GM12865 (cell line): Measurements from ENCODE around the gene SHLD3.
"Not testable (repeated sequence)": the region's sequence is repeated elsewhere in the genome, so short reads cannot be mapped to it uniquely, and the experiment has no call there.

Experiments
- DNase-seq: peaks from one replicate; pipeline ENCODE4 v3.0.0; 2010; ENCODE audit warnings: low read depth
- H3K4me3 ChIP-seq: 2 replicates; pipeline ENCODE4 v1.5.1; 2011; ENCODE audit warnings: mild to moderate bottlenecking, low read depth, low read length, control low read depth
- CTCF ChIP-seq: IDR thresholded peaks from 2 replicates; pipeline ENCODE4 v1.5.1; 2011; ENCODE audit warnings: low read length, control low read depth, low read depth, inconsistent platforms; ENCODE audit not compliant: insufficient read depth; ENCODE audit errors: missing control alignments

The SHLD3 gene, protein sequence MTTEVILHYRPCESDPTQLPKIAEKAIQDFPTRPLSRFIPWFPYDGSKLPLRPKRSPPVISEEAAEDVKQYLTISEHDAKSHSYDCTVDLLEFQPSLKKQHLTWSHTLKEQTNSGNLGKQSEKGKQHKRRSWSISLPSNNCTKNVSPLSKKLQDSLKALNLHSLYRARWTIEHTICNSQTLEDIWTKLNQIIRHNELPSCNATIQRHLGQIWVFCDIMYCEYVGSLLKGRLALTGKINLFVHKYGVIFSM

DNA sequence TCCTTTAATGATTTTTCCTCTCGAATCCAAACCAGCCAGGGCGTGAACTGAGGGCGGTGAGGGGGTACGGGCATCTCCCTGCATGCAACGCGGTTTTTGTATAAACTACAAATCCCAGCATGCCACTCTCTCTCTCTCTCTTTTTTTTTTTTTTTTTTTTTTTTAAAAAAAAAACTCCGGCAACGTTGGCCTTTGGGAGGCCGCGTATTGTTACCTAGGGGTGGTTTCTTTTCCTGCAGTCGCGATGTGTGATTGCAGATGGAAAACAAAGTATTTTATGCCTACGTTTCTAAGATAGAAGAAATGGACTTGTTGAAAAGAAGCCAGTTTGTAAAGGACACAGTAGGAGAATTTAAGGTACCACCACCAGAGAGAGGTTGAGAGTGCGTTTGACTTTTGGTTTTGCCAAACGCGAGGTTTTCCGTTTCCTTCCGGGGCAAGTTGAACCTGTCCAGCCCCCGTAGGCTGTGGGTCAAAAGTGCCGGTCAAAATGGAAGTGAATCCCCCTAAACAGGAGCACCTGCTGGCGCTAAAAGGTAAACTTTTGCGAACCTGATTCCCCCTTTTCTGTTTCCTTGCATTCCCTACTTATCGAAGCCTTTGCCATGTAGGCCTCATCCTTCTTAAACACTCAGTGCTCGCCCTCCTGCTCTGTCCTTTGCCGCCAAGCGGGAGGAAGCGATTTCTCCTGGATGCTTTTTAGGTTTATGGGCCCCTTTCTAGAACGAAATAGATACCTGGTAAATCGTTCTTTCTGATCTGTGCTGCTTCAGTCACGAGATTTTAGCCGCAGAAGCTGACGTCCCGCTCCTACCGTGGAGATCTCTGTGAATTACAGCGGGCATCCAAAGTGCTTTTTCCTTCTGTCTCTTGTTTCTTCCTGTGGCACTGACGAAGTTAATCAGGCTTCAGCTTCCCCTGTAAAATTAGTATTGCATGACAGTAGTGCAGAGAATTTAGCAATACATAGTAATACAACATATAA is at the start of gene SHLD3, which contains the start of gene TRAPPC13:
SHLD3 (plus strand) TSS at position 457 of the 985 bp plus-strand sequence. CDS start 4,561 bp downstream, outside the sequence.
TRAPPC13 (plus strand) TSS at position 457 of the 985 bp plus-strand sequence; CDS start at position 491, 34 bp downstream.
- H3K4me3 ChIP-seq = peak within 1 kb of the TSS; percentile 97
- TF ChIP-seq CTCF = peak; percentile 4
- peak; percentile 93 for DNase-seq

DNA sequence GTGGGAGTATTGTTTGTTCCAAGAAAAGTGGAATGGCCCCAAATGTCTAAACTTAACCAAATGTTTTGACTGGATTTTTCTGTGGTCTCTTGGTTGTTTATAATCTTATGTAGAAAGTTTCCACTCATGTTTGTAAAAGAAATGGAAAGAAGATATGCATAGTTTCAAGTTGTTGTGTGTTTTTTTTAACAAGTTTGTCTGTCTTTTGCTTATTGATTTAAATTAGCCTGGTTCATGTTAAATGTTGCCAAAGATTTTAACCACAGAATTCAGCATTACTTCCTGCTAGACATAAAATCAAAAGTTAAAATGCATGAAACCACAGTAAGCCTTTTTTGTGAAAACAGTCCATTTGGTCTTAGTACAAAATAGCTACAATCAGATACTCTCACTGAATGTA is 47.7 kb upstream of the SHLD3 start:
- no peak for TF ChIP-seq CTCF
- H3K4me3 ChIP-seq = no peak overlapping the region
- no peak for DNase-seq

DNA sequence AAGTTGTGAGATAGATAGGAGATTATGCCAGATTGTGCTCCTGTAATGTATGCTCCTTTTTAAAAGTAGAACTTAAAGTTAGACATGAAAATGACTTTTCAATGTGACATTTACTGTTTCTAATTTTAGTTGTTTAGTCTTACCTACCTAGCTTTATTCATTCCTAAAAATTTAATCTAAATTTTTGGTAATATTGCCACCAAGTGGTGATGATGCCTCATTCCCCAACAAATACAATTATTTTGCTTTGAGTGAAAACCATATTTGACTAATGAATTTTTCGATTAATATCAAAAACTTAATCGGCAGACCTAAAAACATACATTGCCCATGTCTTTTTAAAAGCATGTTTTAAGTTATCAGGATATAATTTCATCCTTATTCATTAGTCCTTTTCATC is 36.1 kb upstream of the SHLD3 start:
- no peak overlapping the region for H3K4me3 ChIP-seq
- TF ChIP-seq CTCF = no peak
- no peak for DNase-seq

GRCh38 chr5:65601761-65602160 is 23.1 kb upstream of the SHLD3 start:
- H3K4me3 ChIP-seq, DNase-seq: not testable (repeated sequence)

DNA sequence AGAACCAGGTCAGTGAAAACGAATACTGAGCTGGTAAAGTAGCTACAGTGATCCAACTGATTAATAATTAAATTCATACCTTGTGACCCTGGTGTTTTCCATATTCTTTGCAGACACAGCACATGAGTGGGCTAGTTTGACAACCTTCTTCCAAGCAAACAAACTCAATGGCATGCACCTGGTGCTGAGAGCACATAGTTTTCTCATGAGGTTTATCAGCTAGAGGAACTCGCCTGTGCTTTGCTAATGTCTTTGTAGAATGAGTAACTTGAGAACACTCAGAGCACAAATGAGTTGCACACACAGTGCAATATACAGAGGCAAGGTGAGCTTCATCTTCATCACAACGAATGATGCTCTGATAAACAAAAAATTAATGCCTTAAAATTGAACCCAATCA is 13.3 kb upstream of the SHLD3 start:
- no peak for TF ChIP-seq CTCF
- no peak for DNase-seq
- H3K4me3 ChIP-seq = no peak overlapping the region

- H3K4me3 ChIP-seq = no peak overlapping the region
- no peak for DNase-seq
- TF ChIP-seq CTCF = no peak
Observed at GRCh38 chr5:65612298-65612907, 12.4 kb upstream of the SHLD3 start.

GRCh38 chr5:65620021-65620420 is 4.8 kb upstream of the SHLD3 start:
- H3K4me3 ChIP-seq = no peak overlapping the region
- no peak for DNase-seq
- TF ChIP-seq CTCF = no peak

DNA sequence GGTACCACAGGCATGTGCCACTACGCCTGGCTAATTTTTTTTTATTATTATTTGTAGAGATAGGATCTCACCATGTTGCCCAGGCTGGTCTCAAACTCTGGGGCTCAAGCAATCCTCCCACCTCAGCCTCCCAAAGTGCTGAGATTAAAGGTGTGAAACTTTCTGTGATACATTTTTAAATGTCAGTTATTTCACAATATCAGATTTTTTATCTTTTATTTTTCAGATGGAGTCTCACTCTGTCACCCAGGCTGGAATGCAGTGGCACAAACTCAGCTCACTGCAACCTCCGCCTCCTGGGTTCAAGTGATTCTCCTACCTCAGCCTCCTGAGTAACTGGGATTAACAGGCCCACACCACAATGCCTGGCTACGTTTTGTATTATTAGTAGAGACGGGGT is 2.9 kb upstream of the SHLD3 start:
- not testable (repeated sequence) for H3K4me3 ChIP-seq, DNase-seq
